HG02610 (cell line): ENCODE measurements around the gene MDP1.

ENCODE experiments used
- ATAC-seq: cut with Tn5 transposase; IDR thresholded peaks from one replicate; pipeline ENCODE4 v1.9.1; 2021; ENCODE audit warnings: mild to moderate bottlenecking, moderate library complexity; ENCODE audit not compliant: unreplicated experiment

Gene MDP1

DNA sequence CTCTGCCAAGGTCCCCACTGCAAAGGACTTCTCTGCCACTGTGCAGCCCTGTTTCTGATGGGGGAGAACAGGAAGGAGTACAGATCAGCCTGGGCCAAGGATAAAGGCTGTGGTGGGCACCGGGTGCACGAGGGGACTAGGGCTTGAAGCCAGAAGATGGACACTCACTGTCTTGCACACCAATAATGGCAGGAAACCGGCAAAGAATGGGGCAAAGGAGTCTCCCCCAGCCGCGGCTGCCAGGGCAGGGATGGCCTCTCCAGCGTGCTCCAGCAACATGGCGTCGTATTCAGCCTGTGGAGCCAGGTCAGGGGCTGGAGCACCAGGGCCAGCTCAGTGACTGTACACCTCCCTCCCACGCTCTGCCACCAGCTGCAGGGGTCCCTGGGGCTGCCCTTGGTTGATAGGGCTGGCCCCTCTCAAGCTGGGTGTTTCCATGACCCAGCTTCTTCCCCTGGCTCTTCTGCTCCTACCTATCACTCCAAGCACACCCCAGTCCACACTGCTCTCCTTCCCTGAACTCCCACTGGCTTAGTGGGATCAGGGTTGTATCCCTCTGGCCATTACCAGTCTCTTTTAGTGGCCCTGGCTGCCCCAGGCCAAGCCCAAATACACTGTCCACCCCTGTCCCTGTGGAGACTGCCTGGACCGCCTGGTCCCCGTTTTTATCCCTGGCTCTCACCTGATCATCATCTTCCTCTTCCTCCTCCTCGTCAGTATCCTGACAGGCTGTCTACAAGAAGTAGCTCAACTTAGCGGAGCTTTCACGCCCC, 33.6 kb downstream of the MDP1 start:
- ATAC-seq: no peak

DNA sequence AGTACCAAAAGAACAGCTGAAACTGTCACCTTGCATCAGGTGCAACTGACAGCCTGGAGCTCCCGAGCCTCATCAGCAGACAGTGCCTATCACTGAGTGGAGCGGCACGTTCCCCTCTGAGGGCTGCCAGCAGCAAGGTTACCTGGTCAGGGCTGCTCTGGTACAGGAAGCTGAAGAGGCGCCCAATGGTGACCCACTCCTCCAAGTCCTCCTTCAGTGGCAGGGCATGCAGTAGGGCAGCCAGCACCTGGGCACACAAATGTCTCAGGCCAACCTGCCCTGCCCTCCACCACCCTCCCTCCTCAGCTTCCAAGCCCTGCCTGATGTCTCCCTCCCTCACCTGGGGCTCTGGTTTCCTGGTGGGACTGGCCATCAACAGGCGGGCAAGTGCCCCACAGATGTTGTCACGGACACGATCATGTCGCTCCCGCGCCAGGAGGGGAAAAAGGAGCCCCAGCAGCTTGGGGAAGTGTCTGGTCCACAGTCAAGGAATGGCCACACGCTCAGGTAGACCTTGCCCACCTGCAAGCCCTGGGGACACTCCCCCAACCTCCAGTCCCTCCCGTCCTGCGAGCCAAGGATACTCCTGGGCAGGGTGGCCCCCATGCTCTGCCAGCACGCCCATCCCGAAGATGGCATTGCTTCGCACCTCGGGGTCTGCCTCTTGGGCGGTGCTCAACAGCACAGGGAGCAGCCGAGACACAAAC, 34.3 kb downstream of the MDP1 start:
- ATAC-seq: no peak

DNA sequence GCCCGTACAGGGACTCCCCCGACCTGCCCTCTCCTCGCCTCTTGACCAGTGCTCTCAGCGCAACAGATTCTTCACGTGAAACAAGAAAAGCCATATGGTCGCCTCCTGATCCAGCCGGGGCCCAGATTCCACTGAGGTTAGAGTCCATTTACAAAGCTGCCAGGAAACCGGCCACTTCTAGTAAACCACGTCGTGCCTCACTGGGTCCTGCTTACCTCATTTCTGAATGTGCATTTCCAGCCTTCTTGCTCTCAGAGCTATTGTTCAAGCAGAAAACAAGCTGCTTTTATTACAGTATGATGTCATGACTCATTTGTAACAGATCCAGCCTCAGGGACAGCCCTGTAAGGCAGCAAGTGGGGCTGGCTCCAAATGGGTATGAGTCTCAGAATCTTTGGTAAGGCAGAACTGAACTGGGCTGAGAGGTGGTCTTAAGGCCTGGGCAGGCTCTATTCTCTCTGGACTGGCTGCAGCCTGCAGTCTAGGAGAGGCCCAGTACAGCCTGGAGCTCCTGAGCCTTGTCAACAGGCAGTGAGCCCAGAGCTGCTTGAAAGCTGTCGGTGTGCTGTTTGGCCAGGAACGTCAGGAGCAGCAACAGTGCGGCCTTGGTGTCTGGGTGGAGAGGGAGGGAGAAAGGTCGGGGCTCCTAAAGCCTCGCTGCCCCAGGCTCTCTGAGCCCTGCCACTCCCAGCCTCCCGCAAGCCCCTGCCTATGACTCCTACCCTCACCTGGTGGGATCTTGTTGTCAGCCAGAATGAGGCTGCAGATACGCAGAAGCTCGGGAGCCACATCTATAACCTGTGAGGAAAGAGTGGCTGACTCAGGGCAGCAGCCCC, 35.7 kb downstream of the MDP1 start:
- ATAC-seq: no peak

DNA sequence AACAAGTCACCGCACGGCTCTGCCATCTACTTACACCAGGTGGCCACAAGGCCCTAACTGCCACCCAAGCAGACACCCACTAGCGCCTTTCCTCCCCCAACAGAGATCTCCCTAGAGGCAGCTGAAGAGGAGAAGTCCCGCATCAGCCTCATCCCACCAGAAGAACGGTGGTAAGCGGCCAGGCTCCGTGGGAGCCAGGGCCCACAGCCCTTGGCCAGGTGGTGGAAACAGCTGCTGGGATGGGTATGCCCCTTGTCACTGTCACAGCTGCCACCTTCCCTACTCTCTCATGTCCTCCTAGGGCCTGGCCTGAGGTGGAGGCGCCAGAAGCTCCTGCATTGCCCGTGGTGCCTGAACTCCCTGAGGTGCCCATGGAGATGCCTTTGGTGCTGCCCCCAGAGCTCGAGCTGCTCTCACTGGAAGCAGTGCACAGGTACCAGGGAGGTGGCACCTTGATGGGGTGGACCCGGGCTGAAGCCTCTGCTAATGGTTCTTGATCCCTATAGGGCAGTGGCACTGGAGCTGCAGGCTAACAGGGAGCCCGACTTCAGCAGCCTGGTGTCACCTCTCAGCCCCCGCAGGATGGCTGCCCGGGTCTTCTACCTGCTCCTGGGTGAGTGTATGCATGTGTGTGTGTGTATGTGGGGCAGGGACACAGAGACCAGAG, 36.4 kb downstream of the MDP1 start:
- no peak for ATAC-seq

DNA sequence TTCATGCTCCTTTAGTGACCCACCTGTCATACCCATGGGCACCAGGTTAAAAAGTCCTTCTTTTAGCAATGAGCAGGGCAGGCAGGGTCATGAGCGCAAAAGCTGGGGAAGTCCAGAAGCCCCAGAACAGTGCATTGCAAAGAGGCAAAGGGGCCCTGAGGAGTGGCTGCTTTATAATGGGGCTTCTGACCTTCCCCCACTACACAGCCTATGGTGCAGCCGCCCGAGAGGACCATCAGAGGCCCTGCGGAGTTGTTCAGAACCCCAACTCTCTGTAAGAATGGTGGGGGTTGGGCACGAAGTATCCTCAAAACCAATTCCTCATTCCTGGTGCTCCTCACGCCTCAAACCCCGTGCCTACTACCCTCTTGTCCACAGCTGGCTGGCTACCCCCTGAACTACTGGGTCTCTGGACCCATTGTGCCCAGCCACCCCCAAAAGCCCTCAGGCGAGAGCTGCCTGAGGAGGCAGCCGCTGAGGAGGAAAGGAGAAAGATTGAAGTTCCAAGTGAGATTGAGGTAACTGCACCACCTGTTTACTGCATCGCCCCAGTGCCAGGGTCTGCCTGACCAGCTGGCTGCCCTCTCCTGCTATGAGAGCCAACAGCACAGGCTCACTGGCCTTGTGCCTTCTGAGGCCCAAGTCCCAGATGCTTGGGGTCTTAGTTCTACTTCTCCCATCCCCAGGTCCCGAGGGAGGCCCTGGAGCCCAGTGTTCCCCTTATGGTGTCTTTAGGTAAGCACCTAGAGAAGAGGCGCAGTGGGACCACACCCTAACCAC, 37.3 kb downstream of the MDP1 start:
- ATAC-seq: no peak

DNA sequence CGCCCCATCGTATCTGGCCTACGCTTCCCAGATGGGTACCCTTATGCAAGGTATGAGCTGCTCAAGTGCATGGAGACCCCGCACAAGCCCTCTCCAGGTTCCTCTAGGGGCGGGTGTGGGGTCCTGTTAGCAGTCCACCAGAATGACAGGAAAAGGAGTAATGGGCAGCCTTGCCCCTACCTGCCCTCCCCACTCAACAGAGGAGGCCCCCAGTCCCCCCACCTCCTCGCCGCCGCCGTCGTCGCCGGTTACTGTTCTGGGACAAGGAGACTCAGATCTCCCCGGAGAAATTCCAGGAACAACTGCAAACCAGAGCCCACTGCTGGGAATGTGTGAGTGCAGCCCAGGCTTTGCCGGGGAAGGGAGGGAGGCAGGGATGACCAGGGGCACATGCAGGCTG, 38.0 kb downstream of the MDP1 start:
- no peak for ATAC-seq

DNA sequence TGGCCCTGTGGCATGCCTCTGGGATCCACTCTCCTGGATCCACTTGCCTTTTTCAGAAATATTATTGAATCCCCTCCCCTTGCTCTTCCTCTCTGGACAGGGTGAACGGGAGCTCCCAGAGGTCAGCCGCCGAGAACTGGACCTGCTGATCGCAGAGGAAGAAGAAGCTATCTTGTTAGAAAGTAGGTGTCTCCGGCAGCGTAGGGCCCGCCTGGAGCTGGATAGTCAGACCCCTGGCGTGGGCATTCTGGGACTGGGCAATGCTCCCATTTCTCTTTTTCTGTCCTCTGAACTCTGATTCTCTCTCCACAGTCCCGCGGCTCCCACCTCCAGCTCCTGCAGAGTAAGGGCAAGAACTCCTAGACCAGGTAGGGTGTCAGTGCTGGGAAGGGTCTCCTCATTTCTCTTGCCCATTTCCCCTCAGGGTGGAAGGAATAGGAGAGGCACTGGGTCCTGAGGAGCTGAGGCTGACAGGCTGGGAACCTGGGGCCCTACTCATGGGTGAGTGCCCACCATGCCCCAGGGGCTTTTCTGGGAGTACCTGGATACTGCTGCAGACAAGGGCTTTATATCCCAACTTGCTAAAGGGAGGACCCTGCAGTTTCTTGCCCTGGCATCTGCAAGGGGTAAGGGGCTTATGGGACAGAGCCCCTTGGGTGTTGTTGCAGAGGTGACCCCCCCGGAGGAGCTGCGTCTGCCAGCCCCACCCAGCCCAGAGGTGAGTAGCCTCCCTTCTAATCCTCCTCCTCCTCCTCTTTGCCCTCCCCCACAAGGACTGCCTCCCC, 38.6 kb downstream of the MDP1 start:
- ATAC-seq: no peak

DNA sequence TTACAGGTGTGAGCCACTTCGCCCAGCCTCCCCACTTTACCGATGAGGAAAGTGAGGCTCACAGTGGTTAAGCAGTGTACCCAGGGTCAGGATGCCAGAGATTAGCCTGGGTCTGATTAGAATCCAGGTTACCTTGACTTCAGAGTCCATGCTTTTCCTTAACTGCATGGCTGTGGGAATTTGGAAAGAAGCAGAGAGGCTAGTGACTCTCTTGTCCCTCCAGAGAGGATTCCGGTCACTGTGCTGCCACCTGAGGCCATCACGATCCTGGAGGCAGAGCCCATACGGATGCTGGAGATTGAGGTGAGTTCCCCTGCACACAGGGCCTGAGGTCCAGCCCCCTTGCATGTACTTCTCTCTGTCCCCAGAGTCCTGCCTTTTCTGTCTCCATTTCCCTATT, 39.3 kb downstream of the MDP1 start:
- ATAC-seq: no peak

DNA sequence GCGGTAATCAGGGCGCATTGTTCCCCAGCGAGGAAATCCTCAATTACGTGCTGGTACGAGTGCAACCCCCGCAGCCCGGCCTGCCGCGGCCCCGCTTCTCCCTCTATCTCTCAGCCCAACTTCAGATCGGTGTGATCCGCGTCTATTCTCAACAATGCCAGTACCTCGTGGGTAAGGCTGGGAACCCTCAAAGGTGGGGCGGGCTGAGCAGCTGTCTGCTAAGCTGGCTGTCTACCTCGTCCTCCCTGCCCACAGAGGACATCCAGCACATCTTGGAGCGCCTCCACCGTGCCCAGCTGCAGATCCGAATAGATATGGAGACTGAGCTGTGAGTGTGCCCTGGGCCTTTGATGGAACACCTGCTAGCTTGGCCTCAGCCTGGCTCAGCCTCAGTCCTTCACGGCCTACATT, 43.0 kb downstream of the MDP1 start:
- ATAC-seq: no peak

DNA sequence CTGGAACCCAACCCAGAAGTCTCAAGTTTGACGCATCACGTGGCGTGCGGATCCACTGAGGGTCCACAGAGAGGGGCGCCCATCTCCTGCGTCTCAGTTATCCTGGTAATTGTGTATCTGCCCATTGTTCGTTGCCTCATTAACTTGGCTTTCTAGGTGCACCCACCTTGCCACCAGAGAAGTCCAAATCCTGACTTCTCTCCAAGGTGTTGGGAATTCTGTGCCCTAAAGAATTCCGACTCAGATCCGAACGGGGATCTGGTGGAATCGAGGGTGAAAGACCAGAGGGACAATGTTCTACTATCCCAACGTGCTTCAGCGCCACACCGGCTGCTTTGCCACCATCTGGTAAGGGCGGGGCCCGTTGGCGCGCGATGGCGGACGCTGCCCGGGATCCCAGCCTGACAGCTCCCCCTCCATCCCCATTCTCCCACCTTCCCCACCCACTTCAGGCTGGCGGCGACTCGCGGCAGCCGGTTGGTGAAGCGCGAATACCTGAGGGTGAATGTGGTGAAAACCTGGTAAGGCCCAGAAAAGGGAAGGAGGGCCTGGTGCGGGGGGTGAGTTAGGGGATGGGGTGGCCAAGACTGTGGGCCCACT, 43.5 kb downstream of the MDP1 start:
- ATAC-seq: no peak

DNA sequence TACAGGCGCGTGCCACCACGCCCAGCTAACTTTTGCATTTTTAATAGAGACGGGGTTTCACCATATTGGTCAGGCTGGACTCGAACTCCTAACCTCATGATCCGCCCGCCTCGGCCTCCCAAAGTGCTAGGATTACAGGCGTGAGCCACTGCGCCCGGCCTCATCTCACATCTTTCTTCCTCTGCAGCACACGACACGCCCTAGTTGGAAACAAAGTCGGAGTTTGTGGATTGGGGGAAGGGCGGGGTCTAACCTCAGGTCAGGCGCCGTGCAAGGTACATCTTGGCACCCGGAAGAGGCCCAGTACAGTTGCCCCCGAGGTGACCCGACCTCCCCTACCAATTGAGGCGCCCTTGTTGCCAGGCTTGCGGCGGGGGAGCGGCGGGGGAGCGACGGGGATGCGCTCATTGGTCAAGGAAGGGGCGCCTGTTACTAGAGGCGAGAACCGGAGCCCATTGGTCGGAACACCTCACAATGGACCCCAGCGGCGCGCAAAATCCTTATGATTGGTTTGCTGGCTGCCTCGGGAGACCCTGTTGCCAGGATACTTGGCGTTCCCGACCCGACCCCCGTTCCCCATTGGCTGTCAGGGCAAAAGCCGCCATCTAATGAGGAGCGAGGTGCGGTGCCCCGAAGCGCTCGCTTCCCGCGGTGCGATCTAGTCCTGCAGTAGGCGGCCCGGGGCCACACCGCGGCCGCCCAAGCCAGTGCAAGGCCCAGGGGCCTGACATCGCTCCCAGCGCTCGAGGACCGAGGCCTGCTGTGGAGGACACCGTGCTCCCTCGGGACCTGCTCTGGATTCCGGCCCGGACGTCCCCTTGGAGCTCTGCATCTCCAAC, 44.2 kb downstream of the MDP1 start, which contains the start of gene REC8:
Gene REC8 (plus strand): TSS at position 659 of the 839 bp plus-strand sequence. CDS start 473 bp downstream, outside the sequence.
- ATAC-seq: peak; percentile 60

DNA sequence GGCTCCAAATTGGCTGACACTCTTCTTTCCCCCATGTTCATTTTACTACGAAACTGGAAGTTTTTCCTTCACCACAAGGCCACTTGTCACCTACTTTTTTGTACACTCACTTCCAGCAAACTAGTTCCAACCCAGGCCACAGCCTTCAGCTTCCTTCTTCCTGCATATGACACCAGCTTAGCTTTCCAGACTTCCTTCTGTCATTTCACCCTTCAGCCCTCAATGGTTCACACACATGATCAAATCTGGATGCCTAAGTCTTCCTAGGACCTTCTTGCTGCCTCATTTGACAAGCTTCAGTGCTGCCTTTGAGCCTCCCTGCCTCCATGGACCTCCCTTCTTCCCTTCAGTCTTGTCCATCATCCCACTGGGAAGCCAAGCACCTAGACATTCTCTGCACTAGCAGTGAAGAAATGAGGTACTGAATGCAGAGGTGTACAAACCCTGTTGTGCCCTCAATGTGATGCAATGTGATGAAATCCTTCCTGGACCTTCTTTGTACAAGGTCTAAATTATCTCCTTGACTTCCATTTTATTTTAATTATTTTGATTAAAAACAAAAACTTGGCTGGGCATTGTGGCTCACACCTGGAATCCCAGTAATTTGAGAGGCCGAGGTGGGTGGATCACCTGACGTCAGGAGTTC, 48.3 kb downstream of the MDP1 start:
- no peak for ATAC-seq

DNA sequence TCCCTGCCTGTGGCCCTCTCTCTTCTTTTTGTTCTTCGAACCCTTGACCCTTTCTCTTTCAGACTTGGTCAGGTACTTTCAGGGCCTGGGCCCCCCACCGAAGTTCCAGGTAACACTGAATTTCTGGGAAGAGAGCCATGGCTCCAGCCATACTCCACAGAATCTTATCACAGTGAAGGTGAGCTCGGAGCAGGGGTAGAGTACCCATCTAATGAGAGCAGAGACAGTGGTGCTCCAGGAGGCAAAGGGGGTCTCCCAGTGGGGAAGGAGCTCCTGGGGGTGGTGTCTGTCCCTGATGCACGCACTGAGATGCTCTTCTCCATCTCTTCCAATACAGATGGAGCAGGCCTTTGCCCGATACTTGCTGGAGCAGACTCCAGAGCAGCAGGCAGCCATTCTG, 50.1 kb downstream of the MDP1 start:
- ATAC-seq: no peak

DNA sequence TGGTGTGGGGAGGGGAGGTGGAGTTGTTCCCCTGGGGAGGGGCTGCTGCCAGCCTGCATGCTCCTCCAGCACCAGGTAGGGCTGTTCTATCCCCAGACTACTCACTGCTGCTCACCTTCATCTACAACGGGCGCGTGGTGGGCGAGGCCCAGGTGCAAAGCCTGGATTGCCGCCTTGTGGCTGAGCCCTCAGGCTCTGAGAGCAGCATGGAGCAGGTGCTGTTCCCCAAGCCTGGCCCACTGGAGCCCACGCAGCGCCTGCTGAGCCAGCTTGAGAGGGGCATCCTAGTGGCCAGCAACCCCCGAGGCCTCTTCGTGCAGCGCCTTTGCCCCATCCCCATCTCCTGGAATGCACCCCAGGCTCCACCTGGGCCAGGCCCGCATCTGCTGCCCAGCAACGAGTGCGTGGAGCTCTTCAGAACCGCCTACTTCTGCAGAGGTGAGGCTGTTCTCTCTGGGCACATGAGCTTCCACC, 51.3 kb downstream of the MDP1 start:
- ATAC-seq: no peak
